GM12872 (cell line): ENCODE data around the gene IL10RA.

ENCODE experiments used
- CTCF ChIP-seq: IDR thresholded peaks from 3 replicates; pipeline ENCODE4 v1.5.1; 2011; ENCODE audit warnings: low read depth, mild to moderate bottlenecking, low read length, moderate library complexity; ENCODE audit not compliant: insufficient read depth

The IL10RA gene

DNA sequence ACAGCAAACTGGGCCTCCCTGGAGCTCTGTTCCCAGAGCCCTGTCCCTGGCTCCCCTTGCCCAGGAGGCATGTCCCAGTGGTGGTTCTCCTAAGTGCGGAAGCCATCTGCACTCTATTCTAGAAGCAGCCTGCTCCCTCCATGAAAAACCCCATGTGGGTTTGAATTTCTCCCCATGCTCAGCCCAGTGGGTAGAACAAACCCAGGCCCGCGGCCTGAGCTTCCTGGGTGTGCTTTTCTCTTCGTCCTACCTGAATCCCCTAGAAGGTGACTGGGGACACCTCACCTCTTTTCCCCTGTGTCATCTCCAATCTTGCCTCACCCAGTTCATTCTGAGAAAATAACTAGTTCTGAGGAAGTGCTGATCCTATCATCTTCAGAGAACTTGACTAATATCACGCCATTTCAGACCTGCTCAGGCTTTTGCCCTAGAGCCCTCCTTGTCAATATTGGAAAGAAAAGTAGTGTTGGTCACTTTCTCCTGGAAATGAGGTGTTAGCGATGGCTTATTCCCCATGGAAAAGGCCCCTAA lies 15.9 kb downstream of the IL10RA start:
- no peak for TF ChIP-seq CTCF

GRCh38 chr11:118002541-118003423 lies 16.6 kb downstream of the IL10RA start:
- no peak for TF ChIP-seq CTCF

DNA sequence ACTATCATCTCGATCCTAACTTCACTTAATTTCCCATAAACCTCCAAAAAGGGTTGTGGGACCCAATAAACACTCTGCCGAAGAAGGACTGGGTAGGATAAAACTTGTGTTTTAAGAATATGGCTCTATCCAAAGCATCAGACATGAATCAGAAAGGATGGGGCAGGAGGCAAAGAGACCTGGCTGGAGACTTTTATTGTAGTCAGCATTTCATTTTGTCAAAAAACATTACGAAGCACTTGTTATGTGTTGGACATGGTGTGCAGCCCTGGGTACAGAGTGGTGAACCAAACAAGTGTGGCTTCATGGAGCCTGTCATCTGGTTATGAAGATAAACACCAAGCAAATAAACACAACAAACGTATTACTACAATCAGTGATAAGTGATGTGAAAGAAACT lies 17.3 kb downstream of the IL10RA start:
- TF ChIP-seq CTCF = no peak

DNA sequence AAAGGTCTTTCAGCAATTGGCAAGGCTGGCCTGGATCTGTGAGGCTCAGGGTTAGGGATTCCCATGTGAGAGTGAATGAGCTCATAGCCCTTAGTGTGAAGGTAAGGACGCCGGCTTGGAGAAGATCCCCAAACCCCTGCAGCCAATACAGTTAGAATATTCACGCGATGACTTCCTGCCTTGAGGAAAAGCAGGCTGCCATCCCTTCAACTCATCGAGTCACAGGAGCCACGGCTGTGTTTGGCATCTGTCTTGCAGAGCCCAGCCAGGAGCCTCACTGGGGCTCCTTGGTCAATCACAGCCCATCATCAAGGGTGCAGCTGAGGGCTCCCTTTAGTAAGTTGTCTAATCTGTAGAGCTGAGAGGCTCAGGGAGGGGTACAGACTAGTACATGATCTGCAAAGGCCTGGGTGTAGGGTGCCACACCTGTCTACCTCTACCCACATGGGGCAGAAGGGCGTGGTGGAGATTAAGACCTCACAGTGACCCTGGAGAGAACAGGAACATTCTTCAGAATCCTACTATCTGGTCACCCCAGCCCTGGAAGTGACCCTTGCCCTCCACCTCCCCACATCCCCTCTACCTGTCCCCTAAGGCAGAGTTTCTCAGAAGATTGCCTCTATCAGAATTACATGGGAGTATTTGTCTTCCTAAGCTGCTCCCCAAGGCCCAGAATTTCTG lies 18.5 kb downstream of the IL10RA start:
- no peak for TF ChIP-seq CTCF

DNA sequence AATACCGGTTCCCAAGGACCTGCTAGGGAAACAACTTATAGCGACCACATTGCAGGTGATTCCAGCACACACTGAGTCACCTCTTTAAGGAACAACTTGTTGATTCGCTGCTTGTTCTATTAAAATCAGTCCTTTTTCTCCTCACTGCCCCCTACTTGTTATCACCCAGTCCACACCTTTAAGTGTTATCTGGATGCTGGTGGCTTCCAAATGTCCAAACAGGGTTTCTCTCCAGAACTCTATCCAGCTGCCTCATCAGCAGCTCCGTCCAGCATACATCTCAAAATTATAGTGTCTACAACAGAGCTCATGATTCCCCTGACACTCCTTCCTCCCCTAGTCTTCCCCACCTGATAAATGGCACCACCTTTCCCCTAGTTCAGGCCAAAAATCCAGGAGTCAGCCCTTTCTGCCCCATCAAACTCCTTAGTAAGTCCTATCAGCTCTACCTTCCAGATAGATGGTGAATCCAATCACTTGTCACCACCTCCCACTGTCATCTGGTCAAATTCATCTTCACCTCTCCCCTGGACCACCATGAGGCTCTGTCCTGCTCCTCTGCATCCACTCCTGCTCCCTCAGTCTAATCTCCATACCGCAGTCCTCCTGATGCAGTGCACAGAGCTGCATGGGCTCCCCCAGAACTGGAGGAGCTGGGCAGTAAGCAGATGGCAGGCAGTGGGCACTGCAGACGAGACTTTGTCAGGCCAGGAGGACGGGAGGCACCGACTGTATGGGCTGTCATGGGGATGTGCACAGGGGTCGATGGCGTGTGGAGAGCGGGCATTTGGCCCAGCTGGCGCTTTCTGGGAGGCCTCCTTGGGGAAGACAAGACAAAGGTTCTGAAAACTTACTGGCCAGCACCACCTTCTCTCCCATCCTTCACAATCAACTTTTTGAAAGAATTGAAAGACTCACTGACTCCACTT lies 19.3 kb downstream of the IL10RA start:
- TF ChIP-seq CTCF = no peak

DNA sequence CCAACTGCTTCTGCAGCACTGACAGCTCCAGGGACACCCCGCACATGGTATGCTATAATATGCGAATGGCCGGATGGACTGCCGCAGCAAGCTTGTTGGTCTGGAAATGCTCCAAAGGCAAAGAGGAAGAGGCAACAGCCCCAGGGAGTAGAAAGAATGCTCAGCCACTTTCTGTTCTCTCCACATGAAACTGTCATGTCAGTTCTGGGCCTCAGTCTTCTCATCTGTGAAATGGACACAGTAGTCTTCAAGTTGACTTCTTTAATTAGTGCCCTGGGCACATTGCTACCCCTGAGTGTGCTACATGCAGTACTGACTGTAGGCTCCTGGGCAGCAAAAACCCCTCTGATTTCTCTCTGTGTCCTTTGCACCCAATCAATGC lies 19.9 kb downstream of the IL10RA start:
- TF ChIP-seq CTCF = no peak
